HepG2 (cell line): ENCODE measurements around the gene DHH. TPM values are rescaled to one million over a fixed set of nuclear protein-coding genes. Genes with fewer than 3 reads are reported as not detected.

Experiments
- BORCS8-MEF2B ChIP-seq: sonication (generic); formaldehyde crosslinking; IDR thresholded peaks from 2 replicates; pipeline ENCODE4 v1.8.0; 2022; ENCODE audit warnings: mild to moderate bottlenecking, missing genetic modification reagents
- CHD4 ChIP-seq: fragments of 200-600 bp; sonication (generic); IDR thresholded peaks from 2 replicates; pipeline ENCODE4 v1.7.0; 2017; ENCODE audit warnings: mild to moderate bottlenecking, low read length, borderline replicate concordance
- GFI1 ChIP-seq: sonication (generic); formaldehyde crosslinking; IDR thresholded peaks from 2 replicates; pipeline ENCODE4 v1.5.0; 2020; ENCODE audit warnings: missing genetic modification reagents, mild to moderate bottlenecking, borderline replicate concordance
- IKZF1 ChIP-seq: fragments of 450-650 bp; IDR thresholded peaks from 2 replicates; pipeline ENCODE4 v1.7.1; 2016
- MED1 ChIP-seq: sonication (generic); formaldehyde crosslinking; IDR thresholded peaks from 2 replicates; pipeline ENCODE4 v1.4.0; 2020; ENCODE audit warnings: missing genetic modification reagents
- MEF2D ChIP-seq: sonication (generic); formaldehyde crosslinking; IDR thresholded peaks from 2 replicates; pipeline ENCODE4 v1.5.1; 2020; ENCODE audit warnings: mild to moderate bottlenecking, missing genetic modification reagents
- NFE2L2 ChIP-seq: fragments of 150-350 bp; IDR thresholded peaks from 2 replicates; pipeline ENCODE4 v1.6.1; 2014; ENCODE audit warnings: low read length
- SOX6 ChIP-seq, 2 experiments: fragments of 450-650 bp in 1 of 2; sonication (generic) in 1 of 2; formaldehyde crosslinking in 1 of 2; IDR thresholded peaks; 2 replicates each; pipeline versions ENCODE4 v1.4.0 to v1.6.1; 2017 to 2020; ENCODE audit warnings: antibody characterized with exemption in 1 of 2, mild to moderate bottlenecking in 1 of 2, missing genetic modification reagents in 1 of 2
- SRSF1 ChIP-seq: fragments of 200-400 bp; formaldehyde crosslinking; optimal IDR thresholded peaks from 2 replicates; pipeline ENCODE3; 2017; ENCODE audit warnings: mild to moderate bottlenecking, low read depth, low read length, moderate library complexity
- ZNF274 ChIP-seq: sonication (generic); formaldehyde crosslinking; IDR thresholded peaks from 2 replicates; pipeline ENCODE4 v1.5.1; 2020; ENCODE audit warnings: mild to moderate bottlenecking, missing genetic modification reagents
- ZNF563 ChIP-seq: sonication (generic); formaldehyde crosslinking; IDR thresholded peaks from 2 replicates; pipeline ENCODE4 v1.8.0; 2022; ENCODE audit warnings: mild to moderate bottlenecking, moderate library complexity, missing genetic modification reagents
- ZNF709 ChIP-seq: sonication (generic); formaldehyde crosslinking; IDR thresholded peaks from 2 replicates; pipeline ENCODE4 v1.5.0; 2020; ENCODE audit warnings: mild to moderate bottlenecking, missing genetic modification reagents
- polyA plus RNA-seq, 8 experiments: library from polyadenylated mRNA; depleted of rRNA in 3 of 8; stranded (reverse) in 7 of 8; unstranded in 1 of 8; fragments of >200 nt; fragmentation: Illumina TruSeq in 4 of 8; extraction: Trizol in 4 of 8; gene quantifications; 2 replicates each; pipeline versions ENCODE4 v1.2.1 to v1.2.3, GENCODE V29; 2011 to 2016; ENCODE audit warnings: low read depth in 4 of 8, missing spikeins in 1 of 8, mixed read lengths in 1 of 8; ENCODE audit not compliant: insufficient read depth in 1 of 8
- total RNA-seq, 5 experiments: library from RNA; depleted of rRNA; stranded (reverse); fragments of >200 nt; fragmentation: Illumina TruSeq; extraction: Trizol; gene quantifications; 2 replicates each; pipeline ENCODE4 v1.2.3, GENCODE V29; 2016; ENCODE audit warnings: low read depth in 1 of 5
- TF ChIP-seq, protein P1 (sequence below): sonication (generic); formaldehyde crosslinking; IDR thresholded peaks from 2 replicates; pipeline ENCODE4 v1.4.0; 2020; ENCODE audit warnings: mild to moderate bottlenecking, missing genetic modification reagents
- TF ChIP-seq, protein P2 (sequence below): sonication (generic); formaldehyde crosslinking; IDR thresholded peaks from 2 replicates; pipeline ENCODE4 v1.4.0; 2020; ENCODE audit warnings: missing genetic modification reagents
- TF ChIP-seq, protein P3 (sequence below): sonication (generic); formaldehyde crosslinking; conservative IDR thresholded peaks from 2 replicates; pipeline ENCODE4 v1.4.0; 2020; ENCODE audit warnings: missing genetic modification reagents

Gene DHH
- total and polyA plus RNA-seq, 2 of the 13 experiments (the other 11 are each of a cell fraction or from before 2014, with no cell fraction given): not detected

GRCh38 chr12:49110464-49111155, 16.0 kb upstream of the DHH start, which contains the start of gene LMBR1L (continued):
- TF ChIP-seq GFI1 (CRISPR knock-in tag): no peak
- no peak for TF ChIP-seq NFE2L2
- peak; percentile 80; the same call in 1 of the 2 replicates for TF ChIP-seq ZNF709
- peak; percentile 68; the same call in 1 of the 2 replicates for TF ChIP-seq ZNF563 (CRISPR knock-in tag)
- TF ChIP-seq MEF2D (CRISPR knock-in tag): no peak; the same call in 1 of the 2 replicates
- TF ChIP-seq, protein P1, sequence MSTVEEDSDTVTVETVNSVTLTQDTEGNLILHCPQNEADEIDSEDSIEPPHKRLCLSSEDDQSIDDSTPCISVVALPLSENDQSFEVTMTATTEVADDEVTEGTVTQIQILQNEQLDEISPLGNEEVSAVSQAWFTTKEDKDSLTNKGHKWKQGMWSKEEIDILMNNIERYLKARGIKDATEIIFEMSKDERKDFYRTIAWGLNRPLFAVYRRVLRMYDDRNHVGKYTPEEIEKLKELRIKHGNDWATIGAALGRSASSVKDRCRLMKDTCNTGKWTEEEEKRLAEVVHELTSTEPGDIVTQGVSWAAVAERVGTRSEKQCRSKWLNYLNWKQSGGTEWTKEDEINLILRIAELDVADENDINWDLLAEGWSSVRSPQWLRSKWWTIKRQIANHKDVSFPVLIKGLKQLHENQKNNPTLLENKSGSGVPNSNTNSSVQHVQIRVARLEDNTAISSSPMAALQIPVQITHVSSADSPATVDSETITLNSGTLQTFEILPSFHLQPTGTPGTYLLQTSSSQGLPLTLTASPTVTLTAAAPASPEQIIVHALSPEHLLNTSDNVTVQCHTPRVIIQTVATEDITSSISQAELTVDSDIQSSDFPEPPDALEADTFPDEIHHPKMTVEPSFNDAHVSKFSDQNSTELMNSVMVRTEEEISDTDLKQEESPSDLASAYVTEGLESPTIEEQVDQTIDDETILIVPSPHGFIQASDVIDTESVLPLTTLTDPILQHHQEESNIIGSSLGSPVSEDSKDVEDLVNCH: no peak
- TF ChIP-seq ZNF274 (CRISPR knock-in tag): no peak
- TF ChIP-seq, protein P2, sequence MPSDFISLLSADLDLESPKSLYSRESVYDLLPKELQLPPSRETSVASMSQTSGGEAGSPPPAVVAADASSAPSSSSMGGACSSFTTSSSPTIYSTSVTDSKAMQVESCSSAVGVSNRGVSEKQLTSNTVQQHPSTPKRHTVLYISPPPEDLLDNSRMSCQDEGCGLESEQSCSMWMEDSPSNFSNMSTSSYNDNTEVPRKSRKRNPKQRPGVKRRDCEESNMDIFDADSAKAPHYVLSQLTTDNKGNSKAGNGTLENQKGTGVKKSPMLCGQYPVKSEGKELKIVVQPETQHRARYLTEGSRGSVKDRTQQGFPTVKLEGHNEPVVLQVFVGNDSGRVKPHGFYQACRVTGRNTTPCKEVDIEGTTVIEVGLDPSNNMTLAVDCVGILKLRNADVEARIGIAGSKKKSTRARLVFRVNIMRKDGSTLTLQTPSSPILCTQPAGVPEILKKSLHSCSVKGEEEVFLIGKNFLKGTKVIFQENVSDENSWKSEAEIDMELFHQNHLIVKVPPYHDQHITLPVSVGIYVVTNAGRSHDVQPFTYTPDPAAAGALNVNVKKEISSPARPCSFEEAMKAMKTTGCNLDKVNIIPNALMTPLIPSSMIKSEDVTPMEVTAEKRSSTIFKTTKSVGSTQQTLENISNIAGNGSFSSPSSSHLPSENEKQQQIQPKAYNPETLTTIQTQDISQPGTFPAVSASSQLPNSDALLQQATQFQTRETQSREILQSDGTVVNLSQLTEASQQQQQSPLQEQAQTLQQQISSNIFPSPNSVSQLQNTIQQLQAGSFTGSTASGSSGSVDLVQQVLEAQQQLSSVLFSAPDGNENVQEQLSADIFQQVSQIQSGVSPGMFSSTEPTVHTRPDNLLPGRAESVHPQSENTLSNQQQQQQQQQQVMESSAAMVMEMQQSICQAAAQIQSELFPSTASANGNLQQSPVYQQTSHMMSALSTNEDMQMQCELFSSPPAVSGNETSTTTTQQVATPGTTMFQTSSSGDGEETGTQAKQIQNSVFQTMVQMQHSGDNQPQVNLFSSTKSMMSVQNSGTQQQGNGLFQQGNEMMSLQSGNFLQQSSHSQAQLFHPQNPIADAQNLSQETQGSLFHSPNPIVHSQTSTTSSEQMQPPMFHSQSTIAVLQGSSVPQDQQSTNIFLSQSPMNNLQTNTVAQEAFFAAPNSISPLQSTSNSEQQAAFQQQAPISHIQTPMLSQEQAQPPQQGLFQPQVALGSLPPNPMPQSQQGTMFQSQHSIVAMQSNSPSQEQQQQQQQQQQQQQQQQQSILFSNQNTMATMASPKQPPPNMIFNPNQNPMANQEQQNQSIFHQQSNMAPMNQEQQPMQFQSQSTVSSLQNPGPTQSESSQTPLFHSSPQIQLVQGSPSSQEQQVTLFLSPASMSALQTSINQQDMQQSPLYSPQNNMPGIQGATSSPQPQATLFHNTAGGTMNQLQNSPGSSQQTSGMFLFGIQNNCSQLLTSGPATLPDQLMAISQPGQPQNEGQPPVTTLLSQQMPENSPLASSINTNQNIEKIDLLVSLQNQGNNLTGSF (CRISPR knock-in tag): no peak
- TF ChIP-seq, protein P3, sequence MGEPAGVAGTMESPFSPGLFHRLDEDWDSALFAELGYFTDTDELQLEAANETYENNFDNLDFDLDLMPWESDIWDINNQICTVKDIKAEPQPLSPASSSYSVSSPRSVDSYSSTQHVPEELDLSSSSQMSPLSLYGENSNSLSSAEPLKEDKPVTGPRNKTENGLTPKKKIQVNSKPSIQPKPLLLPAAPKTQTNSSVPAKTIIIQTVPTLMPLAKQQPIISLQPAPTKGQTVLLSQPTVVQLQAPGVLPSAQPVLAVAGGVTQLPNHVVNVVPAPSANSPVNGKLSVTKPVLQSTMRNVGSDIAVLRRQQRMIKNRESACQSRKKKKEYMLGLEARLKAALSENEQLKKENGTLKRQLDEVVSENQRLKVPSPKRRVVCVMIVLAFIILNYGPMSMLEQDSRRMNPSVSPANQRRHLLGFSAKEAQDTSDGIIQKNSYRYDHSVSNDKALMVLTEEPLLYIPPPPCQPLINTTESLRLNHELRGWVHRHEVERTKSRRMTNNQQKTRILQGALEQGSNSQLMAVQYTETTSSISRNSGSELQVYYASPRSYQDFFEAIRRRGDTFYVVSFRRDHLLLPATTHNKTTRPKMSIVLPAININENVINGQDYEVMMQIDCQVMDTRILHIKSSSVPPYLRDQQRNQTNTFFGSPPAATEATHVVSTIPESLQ (CRISPR knock-in tag): no peak
- no peak for TF ChIP-seq IKZF1
- TF ChIP-seq SOX6 (IDR thresholded peaks at IDR 0.05): no peak
- peak; percentile 16; the same call in 1 of the 2 replicates for TF ChIP-seq SOX6 (CRISPR knock-in tag; IDR thresholded peaks at IDR 0.05)
- TF ChIP-seq CHD4: no peak
- no peak for TF ChIP-seq SRSF1
- no peak for TF ChIP-seq MED1 (CRISPR knock-in tag)
- TF ChIP-seq BORCS8-MEF2B: no peak
